ENCODE measurements around the gene CMC4.

The CMC4 gene

DNA sequence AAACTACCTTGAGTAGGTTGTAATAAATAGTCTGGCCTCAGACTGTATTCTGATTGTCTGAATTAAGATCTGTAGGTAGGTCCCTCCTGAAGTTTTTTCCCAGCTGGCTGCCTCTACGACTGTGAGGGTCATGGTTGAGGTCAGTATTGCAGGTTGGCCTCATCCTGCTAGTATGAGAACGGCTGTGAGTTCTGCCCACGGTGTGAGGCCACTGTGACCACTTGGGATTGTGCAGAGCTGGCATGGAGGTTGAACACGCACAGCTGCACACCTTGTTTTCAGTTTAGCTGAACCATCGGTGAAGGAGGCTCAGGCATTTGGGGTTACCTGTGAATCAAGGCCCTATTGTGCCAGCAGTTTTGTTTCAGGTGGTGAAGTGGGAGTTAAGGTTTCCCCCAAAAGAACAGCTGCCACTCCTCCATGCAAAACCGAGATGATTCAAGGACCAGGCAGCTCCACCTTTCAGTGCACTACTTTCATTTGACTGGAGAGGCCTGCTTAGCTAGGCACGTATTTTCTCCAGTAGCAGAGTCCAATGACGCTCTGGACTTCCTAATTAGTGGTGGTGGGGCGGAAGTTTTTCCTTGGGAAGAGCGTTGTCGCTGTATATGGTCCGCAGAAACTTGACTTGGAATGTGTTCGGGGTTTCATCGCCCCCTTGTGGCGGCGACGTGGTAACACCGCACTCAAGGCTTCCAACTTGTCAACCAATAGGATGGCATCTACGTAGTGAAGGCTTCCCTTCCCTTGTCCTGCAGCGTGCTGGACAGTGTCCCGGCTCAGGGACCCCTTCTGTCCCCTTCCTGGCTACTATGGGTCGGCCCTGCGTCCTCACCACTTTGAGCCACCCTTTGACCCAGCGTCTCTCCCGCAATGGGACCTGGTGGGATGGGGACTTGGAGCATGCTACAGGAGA lies 13.8 kb downstream of the CMC4 start:
- H3K79me1 ChIP-seq (ENCODE audit: low read length), result no peaks in the 10 kb centered on the region
- no peak overlapping the region for H2AK5ac ChIP-seq (ENCODE audit: low read length)
- no peak overlapping the region for H3K23ac ChIP-seq (ENCODE audit: low read length)
- no peaks in the 10 kb centered on the region for H3K36me3 ChIP-seq (ENCODE audit: control insufficient read depth, insufficient read depth, low read length)
- no peak overlapping the region for H2BK120ac ChIP-seq (ENCODE audit: low read depth, low read length)
- H3K4me3 ChIP-seq (ENCODE audit: low read length), result no peak overlapping the region
- H3K9ac ChIP-seq (ENCODE audit: low read length), result peak overlapping the region; percentile 47
- no peak overlapping the region for H2BK15ac ChIP-seq (replicated peaks; ENCODE audit: low read depth)
- no peaks in the 10 kb centered on the region for H3K79me2 ChIP-seq (ENCODE audit: control insufficient read depth, insufficient read depth, low read length)
- no peak overlapping the region for H4K8ac ChIP-seq (ENCODE audit: low read depth, low read length)
- H3K4me1 ChIP-seq (ENCODE audit: control insufficient read depth, low read depth, low read length), result no peaks in the 10 kb centered on the region
- no peak overlapping the region for H2BK5ac ChIP-seq (ENCODE audit: low read length)
- peak overlapping the region; percentile 29 for H3K4me2 ChIP-seq (ENCODE audit: low read length)
- peak; percentile 85 for DNase-seq
- no CpG with 5 or more reads among the region's 25 CpGs for WGBS (ENCODE audit: extremely low coverage, insufficient coverage, low lambda C conversion rate)
- H4K5ac ChIP-seq (ENCODE audit: low read length), result no peak overlapping the region
- H3K27me3 ChIP-seq (ENCODE audit: insufficient read depth, low read length, poor library complexity), result no peaks in the 10 kb centered on the region
- no peak overlapping the region for H3K27ac ChIP-seq (ENCODE audit: low read depth, low read length)
- H3K56ac ChIP-seq (ENCODE audit: low read length), result peak overlapping the region; percentile 49
- no peak overlapping the region for H3K4ac ChIP-seq (ENCODE audit: low read depth, low read length)
- no peak overlapping the region for H3K18ac ChIP-seq (ENCODE audit: low read length)

DNA sequence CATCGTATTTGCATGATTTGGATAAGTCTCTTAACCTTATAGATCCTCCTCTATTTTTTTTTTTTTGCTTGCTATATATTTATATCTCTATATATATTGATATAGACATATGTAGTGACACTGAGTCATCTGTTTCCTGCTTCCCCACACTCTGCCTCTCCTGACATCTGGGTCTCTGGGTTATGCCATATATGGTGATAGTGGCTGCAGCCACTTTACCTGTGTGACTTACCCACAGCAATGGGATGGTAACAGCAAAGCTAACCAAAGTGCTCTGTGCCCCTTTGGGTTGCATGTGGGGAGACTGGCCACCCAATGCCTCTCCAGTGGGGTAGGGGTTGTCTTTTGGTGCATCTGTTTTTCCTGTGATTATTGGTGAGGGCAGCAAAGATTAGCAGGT lies 14.5 kb downstream of the CMC4 start:
- Histone ChIP-seq H3K56ac (ENCODE audit: low read length) (no peak overlapping the region), H3K27ac (ENCODE audit: low read depth, low read length) (no peak overlapping the region), H3K4ac (ENCODE audit: low read depth, low read length) (no peak overlapping the region), H3K4me3 (ENCODE audit: low read length) (no peak overlapping the region), H2AK5ac (ENCODE audit: low read length) (no peak overlapping the region), H3K4me2 (ENCODE audit: low read length) (no peak overlapping the region), H3K9ac (ENCODE audit: low read length) (no peak overlapping the region), H2BK120ac (ENCODE audit: low read depth, low read length) (no peak overlapping the region), H3K36me3 (ENCODE audit: control insufficient read depth, insufficient read depth, low read length) (no peaks in the 10 kb centered on the region), H3K79me2 (ENCODE audit: control insufficient read depth, insufficient read depth, low read length) (no peaks in the 10 kb centered on the region), H3K4me1 (ENCODE audit: control insufficient read depth, low read depth, low read length) (no peaks in the 10 kb centered on the region), H2BK15ac (replicated peaks; ENCODE audit: low read depth) (no peak overlapping the region), H3K79me1 (ENCODE audit: low read length) (no peaks in the 10 kb centered on the region), H3K23ac (ENCODE audit: low read length) (no peak overlapping the region), H4K5ac (ENCODE audit: low read length) (no peak overlapping the region), H4K8ac (ENCODE audit: low read depth, low read length) (no peak overlapping the region), H3K18ac (ENCODE audit: low read length) (no peak overlapping the region), H2BK5ac (ENCODE audit: low read length) (no peak overlapping the region), H3K27me3 (ENCODE audit: insufficient read depth, low read length, poor library complexity) (no peaks in the 10 kb centered on the region)
- no peak for DNase-seq
- no CpG with 5 or more reads among the region's 1 CpG for WGBS (ENCODE audit: extremely low coverage, insufficient coverage, low lambda C conversion rate)

DNA sequence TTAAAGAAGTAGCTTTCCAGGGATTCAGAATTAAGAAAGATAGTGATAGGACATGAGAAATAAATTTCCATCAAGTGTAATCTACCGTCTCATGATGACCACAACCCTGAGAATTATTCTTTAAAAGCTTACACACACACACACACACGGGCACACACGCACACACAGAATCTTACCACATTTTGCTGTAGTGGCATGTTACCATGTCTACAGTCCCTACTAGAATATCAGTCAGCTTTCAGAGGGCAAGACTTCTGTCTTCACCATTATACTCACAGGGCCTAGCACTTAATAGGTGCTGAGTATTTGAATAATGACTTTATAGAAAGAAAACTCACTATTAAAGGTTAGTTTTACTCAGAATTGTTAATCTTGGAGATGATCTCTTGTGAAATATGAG lies 15.4 kb downstream of the CMC4 start:
- Histone ChIP-seq H2AK5ac (ENCODE audit: low read length) (no peak overlapping the region), H3K4me3 (ENCODE audit: low read length) (no peak overlapping the region), H3K23ac (ENCODE audit: low read length) (no peak overlapping the region), H2BK120ac (ENCODE audit: low read depth, low read length) (no peak overlapping the region), H3K4me2 (ENCODE audit: low read length) (no peak overlapping the region), H3K4ac (ENCODE audit: low read depth, low read length) (no peak overlapping the region), H3K4me1 (ENCODE audit: control insufficient read depth, low read depth, low read length) (no peaks in the 10 kb centered on the region), H2BK15ac (replicated peaks; ENCODE audit: low read depth) (no peak overlapping the region), H3K27ac (ENCODE audit: low read depth, low read length) (no peak overlapping the region), H4K5ac (ENCODE audit: low read length) (no peak overlapping the region), H3K18ac (ENCODE audit: low read length) (no peak overlapping the region), H2BK5ac (ENCODE audit: low read length) (no peak overlapping the region), H3K27me3 (ENCODE audit: insufficient read depth, low read length, poor library complexity) (no peaks in the 10 kb centered on the region), H3K9ac (ENCODE audit: low read length) (no peak overlapping the region), H4K8ac (ENCODE audit: low read depth, low read length) (no peak overlapping the region), H3K79me1 (ENCODE audit: low read length) (no peaks in the 10 kb centered on the region), H3K36me3 (ENCODE audit: control insufficient read depth, insufficient read depth, low read length) (no peaks in the 10 kb centered on the region), H3K79me2 (ENCODE audit: control insufficient read depth, insufficient read depth, low read length) (no peaks in the 10 kb centered on the region), H3K56ac (ENCODE audit: low read length) (no peak overlapping the region)
- WGBS (ENCODE audit: extremely low coverage, insufficient coverage, low lambda C conversion rate), result no CpG with 5 or more reads among the region's 3 CpGs
- DNase-seq, result no peak

DNA sequence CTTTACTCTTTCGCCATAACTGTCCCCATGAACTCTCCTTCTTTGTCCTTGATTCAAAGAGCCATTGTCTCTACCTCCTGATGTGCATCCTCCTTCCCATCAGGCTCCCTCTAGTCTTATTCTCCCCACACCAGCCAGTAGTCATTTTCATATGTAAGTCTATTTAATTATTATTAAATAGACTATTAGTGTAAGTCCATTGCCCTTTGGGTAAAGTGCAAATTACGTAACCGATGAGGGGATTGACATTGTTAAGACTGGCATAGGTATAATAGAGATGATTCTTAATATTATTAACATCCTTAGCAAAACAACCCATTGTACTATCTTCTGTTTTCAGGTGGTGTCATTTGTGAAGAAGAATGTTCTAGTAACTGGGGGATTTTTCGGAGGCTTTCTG lies 16.7 kb downstream of the CMC4 start:
- DNase-seq, result no peak
- H3K18ac ChIP-seq (ENCODE audit: low read length), result no peak overlapping the region
- no peak overlapping the region for H4K5ac ChIP-seq (ENCODE audit: low read length)
- no peak overlapping the region for H3K9ac ChIP-seq (ENCODE audit: low read length)
- H2BK5ac ChIP-seq (ENCODE audit: low read length), result no peak overlapping the region
- H3K79me2 ChIP-seq (ENCODE audit: control insufficient read depth, insufficient read depth, low read length), result no peaks in the 10 kb centered on the region
- H3K4me3 ChIP-seq (ENCODE audit: low read length), result no peak overlapping the region
- no peak overlapping the region for H2BK15ac ChIP-seq (replicated peaks; ENCODE audit: low read depth)
- H3K27me3 ChIP-seq (ENCODE audit: insufficient read depth, low read length, poor library complexity), result no peaks in the 10 kb centered on the region
- H3K56ac ChIP-seq (ENCODE audit: low read length), result no peak overlapping the region
- no peaks in the 10 kb centered on the region for H3K36me3 ChIP-seq (ENCODE audit: control insufficient read depth, insufficient read depth, low read length)
- no peak overlapping the region for H4K8ac ChIP-seq (ENCODE audit: low read depth, low read length)
- no peaks in the 10 kb centered on the region for H3K79me1 ChIP-seq (ENCODE audit: low read length)
- no peaks in the 10 kb centered on the region for H3K4me1 ChIP-seq (ENCODE audit: control insufficient read depth, low read depth, low read length)
- WGBS (ENCODE audit: extremely low coverage, insufficient coverage, low lambda C conversion rate), result no CpG with 5 or more reads among the region's 4 CpGs
- no peak overlapping the region for H3K27ac ChIP-seq (ENCODE audit: low read depth, low read length)
- no peak overlapping the region for H2BK120ac ChIP-seq (ENCODE audit: low read depth, low read length)
- no peak overlapping the region for H3K4ac ChIP-seq (ENCODE audit: low read depth, low read length)
- H3K23ac ChIP-seq (ENCODE audit: low read length), result no peak overlapping the region
- H2AK5ac ChIP-seq (ENCODE audit: low read length), result no peak overlapping the region
- H3K4me2 ChIP-seq (ENCODE audit: low read length), result no peak overlapping the region

DNA sequence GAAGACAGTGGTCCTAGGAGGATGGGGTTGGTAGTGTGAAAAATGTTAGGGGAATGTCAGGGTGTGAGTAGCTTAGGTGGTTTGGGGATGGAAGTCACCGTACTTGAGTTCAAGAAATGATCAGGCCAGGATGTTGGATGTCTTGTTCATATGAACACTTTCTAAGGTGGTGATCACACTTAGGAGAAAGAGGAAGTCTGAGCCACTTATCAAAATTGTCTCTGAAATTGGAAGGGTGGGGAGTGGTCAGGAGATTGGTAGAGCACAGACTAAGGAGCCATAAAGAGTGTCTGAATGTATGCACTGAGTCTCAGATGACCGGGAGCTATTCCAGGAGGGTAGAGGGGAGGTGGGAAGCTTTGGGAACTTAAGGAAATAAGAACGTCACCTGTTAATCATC lies 17.3 kb downstream of the CMC4 start:
- no peak overlapping the region for H3K4me2 ChIP-seq (ENCODE audit: low read length)
- H3K79me2 ChIP-seq (ENCODE audit: control insufficient read depth, insufficient read depth, low read length), result no peaks in the 10 kb centered on the region
- no peak overlapping the region for H2BK15ac ChIP-seq (replicated peaks; ENCODE audit: low read depth)
- no peak for DNase-seq
- WGBS (ENCODE audit: extremely low coverage, insufficient coverage, low lambda C conversion rate), result no CpG with 5 or more reads among the region's 3 CpGs
- no peak overlapping the region for H2BK120ac ChIP-seq (ENCODE audit: low read depth, low read length)
- no peaks in the 10 kb centered on the region for H3K4me1 ChIP-seq (ENCODE audit: control insufficient read depth, low read depth, low read length)
- H3K9ac ChIP-seq (ENCODE audit: low read length), result no peak overlapping the region
- no peak overlapping the region for H2BK5ac ChIP-seq (ENCODE audit: low read length)
- H3K56ac ChIP-seq (ENCODE audit: low read length), result no peak overlapping the region
- H4K8ac ChIP-seq (ENCODE audit: low read depth, low read length), result no peak overlapping the region
- H3K79me1 ChIP-seq (ENCODE audit: low read length), result no peaks in the 10 kb centered on the region
- no peak overlapping the region for H3K4ac ChIP-seq (ENCODE audit: low read depth, low read length)
- no peak overlapping the region for H4K5ac ChIP-seq (ENCODE audit: low read length)
- no peak overlapping the region for H3K4me3 ChIP-seq (ENCODE audit: low read length)
- no peak overlapping the region for H3K27ac ChIP-seq (ENCODE audit: low read depth, low read length)
- H3K36me3 ChIP-seq (ENCODE audit: control insufficient read depth, insufficient read depth, low read length), result no peaks in the 10 kb centered on the region
- no peak overlapping the region for H3K18ac ChIP-seq (ENCODE audit: low read length)
- H3K23ac ChIP-seq (ENCODE audit: low read length), result no peak overlapping the region
- H2AK5ac ChIP-seq (ENCODE audit: low read length), result no peak overlapping the region
- H3K27me3 ChIP-seq (ENCODE audit: insufficient read depth, low read length, poor library complexity), result no peaks in the 10 kb centered on the region
